IMR-90 (cell line): Measurements from ENCODE around the gene FAM221A. TPM values are rescaled to one million over a fixed set of nuclear protein-coding genes. Genes with fewer than 3 reads are reported as not detected.

Experiments used
- ATAC-seq: fragments of 200-7000 bp; cut with Tn5 transposase; 2 replicates; pipeline ENCODE4 v1.9.1; 2020; ENCODE audit warnings: low read depth, mild to moderate bottlenecking, moderate library complexity
- BruUV-seq: library from RNA; stranded (reverse); fragments of 400-500 nt; replicated peaks from 2 replicates; lab custom pipeline; 2021; lab: Mats Ljungman, UMichigan
- CTCF ChIA-PET: fragments of 300-600 bp; formaldehyde crosslinking; extraction: SDS; loops from one replicate; lab custom pipeline; 2021; ENCODE audit warnings: antibody characterized with exemption; lab: Yijun Ruan, JAX
- POLR2A ChIA-PET: fragments of 300-600 bp; sonication (Branson Sonifier 250); formaldehyde crosslinking; loops from one replicate; lab custom pipeline; 2022; ENCODE audit warnings: antibody characterized with exemption; ENCODE audit not compliant: unreplicated experiment; lab: Charles Lee
- DNase-seq: peaks from one replicate; pipeline ENCODE4 v3.0.0; 2013
- H2AFZ ChIP-seq: replicated peaks from 2 replicates; pipeline ENCODE3; 2013; ENCODE audit warnings: low read length, mild to moderate bottlenecking; ENCODE audit not compliant: poor library complexity
- H2AK5ac ChIP-seq: 2 replicates; pipeline ENCODE4 v1.6.1; 2013; ENCODE audit warnings: low read depth, low read length, inconsistent platforms
- H2AK9ac ChIP-seq: replicated peaks from 2 replicates; pipeline ENCODE3; 2013; ENCODE audit warnings: mild to moderate bottlenecking, low read depth, low read length, moderate library complexity; ENCODE audit not compliant: poor library complexity
- H2BK120ac ChIP-seq: 2 replicates; pipeline ENCODE4 v1.6.1; 2013; ENCODE audit warnings: low read depth, low read length, inconsistent platforms
- H2BK15ac ChIP-seq: 3 replicates; pipeline ENCODE4 v1.6.1; 2013; ENCODE audit warnings: low read depth, low read length, inconsistent platforms
- H2BK20ac ChIP-seq: 2 replicates; pipeline ENCODE4 v1.6.1; 2013; ENCODE audit warnings: low read depth, mild to moderate bottlenecking, inconsistent platforms, low read length, moderate library complexity
- H2BK5ac ChIP-seq: 2 replicates; pipeline ENCODE4 v1.6.1; 2013; ENCODE audit warnings: mild to moderate bottlenecking, low read depth, low read length, inconsistent platforms; ENCODE audit not compliant: poor library complexity, severe bottlenecking
- H3K14ac ChIP-seq: replicated peaks from 2 replicates; pipeline ENCODE4 v1.6.1; 2013; ENCODE audit warnings: low read depth, low read length, inconsistent platforms
- H3K18ac ChIP-seq: 2 replicates; pipeline ENCODE4 v1.6.1; 2013; ENCODE audit warnings: low read depth, low read length, control low read depth
- H3K23ac ChIP-seq: 2 replicates; pipeline ENCODE4 v1.6.1; 2013; ENCODE audit warnings: low read depth, low read length, inconsistent platforms
- H3K27ac ChIP-seq: 2 replicates; pipeline ENCODE4 v1.5.1; 2013; ENCODE audit warnings: mild to moderate bottlenecking, control low read depth, low read length; ENCODE audit not compliant: insufficient read depth
- H3K27me3 ChIP-seq: 2 replicates; pipeline ENCODE4 v1.6.1; 2013; ENCODE audit warnings: low read length; ENCODE audit not compliant: control insufficient read depth, insufficient read depth
- H3K36me3 ChIP-seq: 2 replicates; pipeline ENCODE4 v1.6.1; 2013; ENCODE audit warnings: low read length, mixed read lengths; ENCODE audit not compliant: control insufficient read depth, insufficient read depth
- H3K4ac ChIP-seq: 2 replicates; pipeline ENCODE4 v1.6.1; 2013; ENCODE audit warnings: low read depth, low read length, inconsistent platforms
- H3K4me1 ChIP-seq: 2 replicates; pipeline ENCODE4 v1.6.1; 2013; ENCODE audit warnings: low read length, mixed read lengths; ENCODE audit not compliant: control insufficient read depth, insufficient read depth
- H3K4me2 ChIP-seq: 2 replicates; pipeline ENCODE4 v1.6.1; 2013; ENCODE audit warnings: low read depth, mild to moderate bottlenecking, control low read depth, low read length, moderate library complexity
- H3K4me3 ChIP-seq: 2 replicates; pipeline ENCODE4 v1.5.1; 2013; ENCODE audit warnings: low read depth, mild to moderate bottlenecking, control low read depth, low read length, moderate library complexity; ENCODE audit not compliant: insufficient read depth
- H3K56ac ChIP-seq: 2 replicates; pipeline ENCODE4 v1.6.1; 2013; ENCODE audit warnings: low read length, inconsistent platforms; ENCODE audit not compliant: insufficient read depth; ENCODE audit errors: extremely low read depth
- H3K79me1 ChIP-seq, 2 experiments: 2 replicates each; pipeline ENCODE4 v1.6.1; 2013; ENCODE audit warnings: low read length in 2 of 2, inconsistent platforms in 1 of 2, low read depth in 1 of 2
- H3K9ac ChIP-seq: 2 replicates; pipeline ENCODE4 v1.6.1; 2013; ENCODE audit warnings: low read depth, low read length, control low read depth
- H3K9me1 ChIP-seq: 2 replicates; pipeline ENCODE4 v1.6.1; 2013; ENCODE audit warnings: low read length, inconsistent platforms; ENCODE audit not compliant: insufficient read depth
- H3K9me3 ChIP-seq: 2 replicates; pipeline ENCODE4 v1.6.1; 2013; ENCODE audit warnings: low read length; ENCODE audit not compliant: control insufficient read depth, insufficient read depth
- H4K20me1 ChIP-seq: 2 replicates; pipeline ENCODE4 v1.6.1; 2013; ENCODE audit warnings: low read length, inconsistent platforms; ENCODE audit not compliant: insufficient read depth
- H4K5ac ChIP-seq: 2 replicates; pipeline ENCODE4 v1.6.1; 2013; ENCODE audit warnings: mild to moderate bottlenecking, low read depth, low read length, control low read depth
- H4K8ac ChIP-seq, 2 experiments: 2 replicates each; pipeline ENCODE4 v1.6.1; 2013; ENCODE audit warnings: low read depth in 2 of 2, low read length in 2 of 2, control low read depth in 1 of 2, inconsistent platforms in 1 of 2
- H4K91ac ChIP-seq: 2 replicates; pipeline ENCODE4 v1.6.1; 2013; ENCODE audit warnings: low read depth, low read length, inconsistent platforms; ENCODE audit not compliant: insufficient read depth
- BHLHE40 ChIP-seq: fragments of 150-350 bp; IDR thresholded peaks from 2 replicates; pipeline ENCODE4 v1.6.1; 2016; ENCODE audit warnings: mild to moderate bottlenecking, low read depth, low read length
- CEBPB ChIP-seq: IDR thresholded peaks from 2 replicates; pipeline ENCODE4 v1.6.1; 2012; ENCODE audit warnings: low read depth, low read length, improper control_type of control experiment
- CHD1 ChIP-seq: IDR thresholded peaks from 2 replicates; pipeline ENCODE4 v1.6.1; 2012; ENCODE audit warnings: low read depth, low read length, improper control_type of control experiment
- CTCF ChIP-seq: conservative IDR thresholded peaks from 2 replicates; pipeline ENCODE4 v1.5.1; 2012; ENCODE audit warnings: mild to moderate bottlenecking, low read depth, low read length, improper control_type of control experiment
- FOS ChIP-seq: fragments of 150-350 bp; IDR thresholded peaks from 2 replicates; pipeline ENCODE4 v1.6.1; 2016; ENCODE audit warnings: low read depth, low read length
- MAZ ChIP-seq: IDR thresholded peaks from 2 replicates; pipeline ENCODE4 v1.6.1; 2012; ENCODE audit warnings: low read depth, mild to moderate bottlenecking, low read length, improper control_type of control experiment, moderate library complexity, borderline replicate concordance
- MXI1 ChIP-seq: IDR thresholded peaks from 2 replicates; pipeline ENCODE4 v1.6.1; 2012; ENCODE audit warnings: low read depth, mild to moderate bottlenecking, low read length, moderate library complexity, borderline replicate concordance
- NFE2L2 ChIP-seq: fragments of 150-350 bp; IDR thresholded peaks from 2 replicates; pipeline ENCODE4 v1.6.1; 2016; ENCODE audit warnings: low read depth, mild to moderate bottlenecking, low read length
- POLR2A ChIP-seq: IDR thresholded peaks from 2 replicates; pipeline ENCODE4 v1.6.1; 2012; ENCODE audit warnings: mild to moderate bottlenecking, low read depth, low read length
- RAD21 ChIP-seq: IDR thresholded peaks from 2 replicates; pipeline ENCODE4 v1.6.1; 2012; ENCODE audit warnings: low read length, improper control_type of control experiment
- RCOR1 ChIP-seq: IDR thresholded peaks from 2 replicates; pipeline ENCODE4 v1.6.1; 2012; ENCODE audit warnings: mild to moderate bottlenecking, low read length, improper control_type of control experiment; ENCODE audit not compliant: insufficient replicate concordance
- SMC3 ChIP-seq: fragments of 150-350 bp; IDR thresholded peaks from 2 replicates; pipeline ENCODE4 v1.6.1; 2016; ENCODE audit warnings: low read depth, mild to moderate bottlenecking, antibody characterized with exemption, low read length, moderate library complexity
- WGBS, 2 experiments: methylation state at CpG; one replicate each; pipeline versions ENCODE4 v1.1.5 to v1.1.7; 2013; ENCODE audit warnings: missing lambda C conversion rate in 2 of 2; ENCODE audit not compliant: insufficient read length in 1 of 2; ENCODE audit errors: extremely low coverage in 2 of 2; 5-methylcytosine and 5-hydroxymethylcytosine counted together
- dilution Hi-C: fragments of 300-500 bp; cut with HindIII; formaldehyde crosslinking; loops from one replicate; pipeline ENCODE4 v1.14.3; 2018; ENCODE audit warnings: low sequenced_read_pairs; ENCODE audit not compliant: unreplicated experiment
- in situ Hi-C: fragments of 300-500 bp; cut with MboI; formaldehyde crosslinking; loops from 3 replicates; pipeline ENCODE4 v1.14.3; 2019; ENCODE audit warnings: low sequenced_read_pairs, inconsistent platforms, mixed read lengths
- intact Hi-C: fragments of 100-400 bp; cut with micrococcal nuclease; formaldehyde crosslinking; loops from 2 replicates; pipeline ENCODE4 v1.10.0; 2022
- polyA plus RNA-seq, 3 experiments: library from polyadenylated mRNA; depleted of rRNA; stranded (reverse); fragments of >200 nt; gene quantifications; 2 replicates each; pipeline ENCODE4 v1.2.3, GENCODE V29; 2012; ENCODE audit warnings: low replicate concordance in 1 of 3
- total RNA-seq: library from RNA; depleted of rRNA; stranded (reverse); fragments of >200 nt; gene quantifications from 2 replicates; pipeline ENCODE4 v1.2.3, GENCODE V29; 2012

Gene FAM221A
- total and polyA plus RNA-seq, 2 of the 4 experiments (the other 2 are of a cell fraction), result 1.1 to 2.1 TPM

- H3K18ac ChIP-seq, result no peak overlapping the region
- H3K14ac ChIP-seq, result no peak overlapping the region
- no peaks in the 10 kb centered on the region for H3K27me3 ChIP-seq
- ATAC-seq (no peak), DNase-seq (no peak)
- WGBS, 2 experiments, result no CpG with 5 or more reads among the region's 5 CpGs
- no TSS peak for BruUV-seq
- H2BK5ac ChIP-seq, result no peak overlapping the region
- dilution Hi-C loops, result no loop called here
- intact Hi-C loops, result loop anchor here (5.0 kb wide), 1 partner anchor 58 kb away; the partner anchor contains the start of gene STK31
- H2AK9ac ChIP-seq, result no peak overlapping the region
- H3K4ac ChIP-seq, result no peak overlapping the region
- H2AFZ ChIP-seq, result no peak overlapping the region
- no peak overlapping the region for H4K91ac ChIP-seq
- H3K9ac ChIP-seq, result no peak overlapping the region
- H2BK20ac ChIP-seq, result no peak overlapping the region
- H4K20me1 ChIP-seq, result no peaks in the 10 kb centered on the region
- no peak overlapping the region for H3K56ac ChIP-seq
- ChIA-PET POLR2A (no interaction called here), CTCF (no interaction called here)
- H3K36me3 ChIP-seq, result no peaks in the 10 kb centered on the region
- H4K8ac ChIP-seq, result no peak overlapping the region
- H3K9me3 ChIP-seq, result peaks cover 13% of the 10 kb centered on the region
- no peak overlapping the region for H4K5ac ChIP-seq
- TF ChIP-seq FOS, result no peak
- no peak for TF ChIP-seq CTCF
- TF ChIP-seq MAZ, result no peak
- no peak for TF ChIP-seq CHD1
- no peak for TF ChIP-seq NFE2L2
- TF ChIP-seq SMC3, result no peak
- no peak for TF ChIP-seq RCOR1
- TF ChIP-seq POLR2A, result no peak
- TF ChIP-seq RAD21, result no peak
- TF ChIP-seq MXI1, result no peak
- no peak for TF ChIP-seq CEBPB
- TF ChIP-seq BHLHE40, result no peak
- H3K79me1 ChIP-seq, result no peaks in the 10 kb centered on the region
- H2AK5ac ChIP-seq, result no peak overlapping the region
- no peak overlapping the region for H2BK15ac ChIP-seq
- no peak overlapping the region for H2BK120ac ChIP-seq
- no peak overlapping the region for H3K4me2 ChIP-seq
- no peak overlapping the region for H3K23ac ChIP-seq
- H3K4me1 ChIP-seq, result no peaks in the 10 kb centered on the region
- H3K9me1 ChIP-seq, result no peaks in the 10 kb centered on the region
- H3K27ac ChIP-seq, result no peak overlapping the region
- no peak overlapping the region for H3K4me3 ChIP-seq
- in situ Hi-C loops, result no loop called here
These were observed 26.1 kb upstream of the FAM221A start for GRCh38 chr7:23653942-23654341.
